NCI-H2227 (cell line): ENCODE data around the gene RNF4.

Source experiments
- DNase-seq: peaks from one replicate; lab custom pipeline; 2025; ENCODE audit not compliant: unreplicated experiment; lab: John Stamatoyannopoulos, UW

The RNF4 gene

GRCh38 chr4:2437475-2438215, 31.3 kb upstream of the RNF4 start:
- no peak for DNase-seq

- DNase-seq: no peak
Observed at GRCh38 chr4:2438822-2439718, 29.8 kb upstream of the RNF4 start.

GRCh38 chr4:2441393-2442174, 27.3 kb upstream of the RNF4 start:
- DNase-seq: peak; percentile 3

- DNase-seq: no peak
Observed at GRCh38 chr4:2442175-2442993, 26.5 kb upstream of the RNF4 start.

GRCh38 chr4:2443061-2443730, 25.7 kb upstream of the RNF4 start:
- no peak for DNase-seq

- no peak for DNase-seq
Observed at GRCh38 chr4:2443956-2444740, 24.8 kb upstream of the RNF4 start.

- DNase-seq: no peak
Observed at GRCh38 chr4:2445130-2445529, 23.8 kb upstream of the RNF4 start.

GRCh38 chr4:2445571-2445970, 23.3 kb upstream of the RNF4 start:
- no peak for DNase-seq

GRCh38 chr4:2446656-2447564, 22.0 kb upstream of the RNF4 start:
- no peak for DNase-seq

- DNase-seq: no peak
Observed at GRCh38 chr4:2448589-2448988, 20.3 kb upstream of the RNF4 start.

- no peak for DNase-seq
Observed at GRCh38 chr4:2449051-2449450, 19.9 kb upstream of the RNF4 start.

- no peak for DNase-seq
Observed at GRCh38 chr4:2449511-2450392, 19.2 kb upstream of the RNF4 start.

GRCh38 chr4:2450394-2451035, 18.4 kb upstream of the RNF4 start:
- DNase-seq: no peak

GRCh38 chr4:2451036-2451520, 17.8 kb upstream of the RNF4 start:
- DNase-seq: no peak

- DNase-seq: no peak
Observed at GRCh38 chr4:2451821-2452785, 16.8 kb upstream of the RNF4 start.
